Psoas muscle (tissue), 8 donors: ENCODE measurements around the gene FAM241A. TPM values are rescaled to one million over a fixed set of nuclear protein-coding genes. Genes with fewer than 3 reads are reported as not detected.

ENCODE experiments used
- ATAC-seq, 4 donors: fragments of 200-7000 bp; cut with Tn5 transposase; one replicate each; pipeline ENCODE4 v1.9.1; 2020; ENCODE audit warnings: moderate library complexity in 3 of 4, mild to moderate bottlenecking in 2 of 4
- DNase-seq, 2 donors: peaks; one replicate each; pipeline ENCODE4 v3.0.0-alpha.2; 2020
- H3K27ac ChIP-seq: fragments of 200-600 bp; one replicate; pipeline ENCODE4 v1.8.0; 2022
- H3K27me3 ChIP-seq, 3 donors: fragments of 200-600 bp in 1 of 3; one replicate each; pipeline versions ENCODE4 v1.6.1 to v1.8.0; 2013 to 2022; ENCODE audit warnings: low read length in 2 of 3, mild to moderate bottlenecking in 2 of 3, moderate library complexity in 1 of 3; ENCODE audit not compliant: insufficient read depth in 3 of 3
- H3K36me3 ChIP-seq, 2 donors: fragments of 200-600 bp in 1 of 2; one replicate each; pipeline versions ENCODE4 v1.6.1 to v1.8.0; 2013 to 2022; ENCODE audit warnings: low read depth in 1 of 2, mild to moderate bottlenecking in 1 of 2, moderate library complexity in 1 of 2; ENCODE audit not compliant: insufficient read depth in 1 of 2
- H3K4me1 ChIP-seq: fragments of 200-600 bp; one replicate; pipeline ENCODE4 v1.8.0; 2022
- H3K4me3 ChIP-seq: fragments of 200-600 bp; one replicate; pipeline ENCODE4 v1.8.0; 2022; ENCODE audit warnings: mild to moderate bottlenecking
- H3K9me3 ChIP-seq: fragments of 200-600 bp; one replicate; pipeline ENCODE4 v1.8.0; 2022
- WGBS, 3 donors: extraction: QIAGEN DNeasy Blood & Tissue Kit; methylation state at CpG; one replicate each; pipeline versions ENCODE4 v1.1.6 to v1.1.7; 2013; 5-methylcytosine and 5-hydroxymethylcytosine counted together
- intact Hi-C, 2 donors: fragments of 100-400 bp; cut with DNase I; formaldehyde crosslinking; loops; one replicate each; pipeline versions ENCODE4 v1.11.0 to v1.14.2; 2022
- polyA plus RNA-seq, 3 donors: library from polyadenylated mRNA; stranded (reverse); fragments of 200-250 nt; gene quantifications; one replicate each; pipeline ENCODE4 v1.2.3, GENCODE V29; 2013
- total RNA-seq, 4 donors: library from RNA; stranded (reverse); fragmentation: NEBNext Ultra II Directional in 2 of 4; extraction: Animal tissue kit (Norgen Biotek cat#: 25700) in 2 of 4; gene quantifications; one replicate each; pipeline versions ENCODE4 v1.2.1 to v1.2.4, GENCODE V29; 2021 to 2023
- TF ChIP-seq, protein P1 (sequence below): fragments of 200-600 bp; IDR thresholded peaks from one replicate; pipeline ENCODE4 v1.8.0; 2022; ENCODE audit warnings: antibody characterized with exemption
- donor health status: healthy with polysubstance abuse.
- donor health status: DM: no; HTN: no; CAD: no; lungs with moderate emphysema.
- donor health status: Bipolar disorder and iron deficiency.
- donor health status: healthy.
- donor health status: DM: yes; HTN: yes; CAD: no.
- donor health status: DM: no; HTN: no; CAD: no.
- donor health status: DM: no; HTN: no; CAD: no.
- donor health status: DM: yes; HTN: yes; CAD: no.

The FAM241A gene
- total and polyA plus RNA-seq, 7 donors = 2.6 to 6.0 (median 3.1) TPM

GRCh38 chr4:112120021-112120420 lies 25.2 kb upstream of the FAM241A start:
- 87 to 93% (median 89%) methylated on average over 2 of the region's 2 CpGs for WGBS, 3 donors
- intact Hi-C loops = no loop called here
- TF ChIP-seq, protein P1, sequence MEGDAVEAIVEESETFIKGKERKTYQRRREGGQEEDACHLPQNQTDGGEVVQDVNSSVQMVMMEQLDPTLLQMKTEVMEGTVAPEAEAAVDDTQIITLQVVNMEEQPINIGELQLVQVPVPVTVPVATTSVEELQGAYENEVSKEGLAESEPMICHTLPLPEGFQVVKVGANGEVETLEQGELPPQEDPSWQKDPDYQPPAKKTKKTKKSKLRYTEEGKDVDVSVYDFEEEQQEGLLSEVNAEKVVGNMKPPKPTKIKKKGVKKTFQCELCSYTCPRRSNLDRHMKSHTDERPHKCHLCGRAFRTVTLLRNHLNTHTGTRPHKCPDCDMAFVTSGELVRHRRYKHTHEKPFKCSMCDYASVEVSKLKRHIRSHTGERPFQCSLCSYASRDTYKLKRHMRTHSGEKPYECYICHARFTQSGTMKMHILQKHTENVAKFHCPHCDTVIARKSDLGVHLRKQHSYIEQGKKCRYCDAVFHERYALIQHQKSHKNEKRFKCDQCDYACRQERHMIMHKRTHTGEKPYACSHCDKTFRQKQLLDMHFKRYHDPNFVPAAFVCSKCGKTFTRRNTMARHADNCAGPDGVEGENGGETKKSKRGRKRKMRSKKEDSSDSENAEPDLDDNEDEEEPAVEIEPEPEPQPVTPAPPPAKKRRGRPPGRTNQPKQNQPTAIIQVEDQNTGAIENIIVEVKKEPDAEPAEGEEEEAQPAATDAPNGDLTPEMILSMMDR = no peak

GRCh38 chr4:112125416-112125815 lies 19.8 kb upstream of the FAM241A start:
- Histone ChIP-seq H3K4me1 (peaks cover 11% of the 10 kb centered on the region), H3K4me3 (no peak overlapping the region), H3K27ac (no peak overlapping the region), H3K27me3 (no peaks in the 10 kb centered on the region), H3K9me3 (no peaks in the 10 kb centered on the region), H3K36me3 (no peaks in the 10 kb centered on the region)
- TF ChIP-seq, protein P1 = no peak
- 73 to 79% (median 74%) methylated on average over 3 of the region's 3 CpGs for WGBS, 3 donors
- no peak for DNase-seq
- intact Hi-C loops = no loop called here
- ATAC-seq = no peak

More at GRCh38 chr4:112120021-112120420, 25.2 kb upstream of the FAM241A start:
- no peaks in the 10 kb centered on the region for H3K9me3 ChIP-seq
- no peaks in the 10 kb centered on the region for H3K36me3 ChIP-seq
- H3K27ac ChIP-seq = no peak overlapping the region
- no peak overlapping the region for H3K4me3 ChIP-seq
- H3K4me1 ChIP-seq = no peaks in the 10 kb centered on the region
- DNase-seq = no peak
- no peaks in the 10 kb centered on the region for H3K27me3 ChIP-seq
- no peak for ATAC-seq

DNA sequence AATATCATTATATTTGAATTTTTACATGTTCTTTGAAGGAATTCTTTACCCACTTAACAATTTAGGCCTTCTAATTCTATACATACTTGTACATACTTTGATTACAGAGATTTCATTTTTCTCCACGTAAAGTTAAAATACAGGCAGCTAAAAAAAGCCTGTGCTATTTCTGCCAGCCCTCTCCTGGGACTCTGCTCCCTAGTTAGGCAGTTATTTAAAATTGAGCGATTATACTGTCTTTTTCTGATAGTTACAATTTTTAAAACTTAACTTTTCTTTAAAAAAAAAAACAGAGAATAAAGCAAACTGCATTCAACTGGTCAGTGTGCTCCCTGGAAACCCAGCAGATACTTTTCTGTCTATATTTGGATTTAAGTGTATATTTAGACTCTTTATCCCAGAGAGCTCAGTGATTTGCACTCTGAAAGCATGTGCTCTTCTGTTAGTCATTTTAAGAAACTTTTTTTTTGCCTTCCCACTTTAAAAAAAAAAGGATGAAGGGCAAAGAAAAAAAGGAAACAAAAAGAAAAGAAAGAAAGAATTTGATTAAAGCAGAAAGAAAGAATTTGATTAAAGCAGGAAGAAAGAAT lies 18.1 kb upstream of the FAM241A start:
- TF ChIP-seq, protein P1 = no peak
- Histone ChIP-seq H3K4me1 (peaks cover 11% of the 10 kb centered on the region), H3K27ac (no peak overlapping the region), H3K36me3 (no peaks in the 10 kb centered on the region), H3K4me3 (no peak overlapping the region), H3K9me3 (no peaks in the 10 kb centered on the region), H3K27me3 (no peaks in the 10 kb centered on the region)
- WGBS, 3 donors = 38 to 48% (median 44%) methylated on average over 2 of the region's 2 CpGs
- DNase-seq = no peak
- intact Hi-C loops = no loop called here
- ATAC-seq = no peak

- H3K36me3 ChIP-seq = no peaks in the 10 kb centered on the region
- peaks cover 11% of the 10 kb centered on the region for H3K4me1 ChIP-seq
- no peak overlapping the region for H3K27ac ChIP-seq
- WGBS, 3 donors = 65 to 77% (median 76%) methylated on average over 3 of the region's 3 CpGs
- no peak for DNase-seq
- TF ChIP-seq, protein P1 = no peak
- no peak overlapping the region for H3K4me3 ChIP-seq
- no peaks in the 10 kb centered on the region for H3K27me3 ChIP-seq
- no peak for ATAC-seq
- intact Hi-C loops = no loop called here
- no peaks in the 10 kb centered on the region for H3K9me3 ChIP-seq
Observed at GRCh38 chr4:112127803-112128202, 17.5 kb upstream of the FAM241A start.

GRCh38 chr4:112128452-112128851 lies 16.8 kb upstream of the FAM241A start:
- ATAC-seq (no peak), DNase-seq (no peak)
- 51 to 64% (median 59%) methylated on average over 2 of the region's 2 CpGs for WGBS, 3 donors
- no peaks in the 10 kb centered on the region for H3K27me3 ChIP-seq
- peaks cover 11% of the 10 kb centered on the region for H3K4me1 ChIP-seq
- no peak overlapping the region for H3K4me3 ChIP-seq
- H3K36me3 ChIP-seq = no peaks in the 10 kb centered on the region
- TF ChIP-seq, protein P1 = no peak
- intact Hi-C loops = no loop called here
- no peaks in the 10 kb centered on the region for H3K9me3 ChIP-seq
- H3K27ac ChIP-seq = no peak overlapping the region
